HEK293 (cell line): Measurements from ENCODE around the gene COL24A1.
"Not testable (repeated sequence)": the region's sequence is repeated elsewhere in the genome, so short reads cannot be mapped to it uniquely, and the experiment has no call there.

Experiments used
- CTCF ChIA-PET: fragments of 350-600 bp; formaldehyde crosslinking; extraction: SDS; loops from one replicate; lab custom pipeline; 2021; ENCODE audit warnings: antibody characterized with exemption; lab: Yijun Ruan, JAX
- POLR2A ChIA-PET: fragments of 300-600 bp; formaldehyde crosslinking; extraction: SDS; loops from one replicate; lab custom pipeline; 2020; ENCODE audit warnings: antibody characterized with exemption, inconsistent platforms; lab: Yijun Ruan, JAX
- H3K27ac ChIP-seq: fragments of 200-500 bp; sonication (Bioruptor generic); 2 replicates; pipeline ENCODE4 v1.5.1; 2014; ENCODE audit warnings: low read depth, low read length, control low read depth, inconsistent platforms; ENCODE audit errors: extremely low read depth
- H3K36me3 ChIP-seq, 2 experiments: fragments of 200-500 bp in 1 of 2; sonication (Bioruptor generic) in 1 of 2; 1 replicate in 1 of 2; 2 replicates in 1 of 2; pipeline ENCODE4 v1.5.1; 2014 to 2017; ENCODE audit warnings: inconsistent platforms in 2 of 2, low read length in 2 of 2; ENCODE audit not compliant: control insufficient read depth in 2 of 2, insufficient read depth in 1 of 2
- H3K4me1 ChIP-seq: fragments of 200-500 bp; sonication (Bioruptor generic); 2 replicates; pipeline ENCODE4 v1.5.1; 2014; ENCODE audit warnings: mild to moderate bottlenecking, low read length, inconsistent platforms; ENCODE audit not compliant: control insufficient read depth, insufficient read depth
- H3K4me3 ChIP-seq: 2 replicates; pipeline ENCODE4 v1.5.1; 2011; ENCODE audit warnings: low read depth, mild to moderate bottlenecking, control low read depth, low read length, moderate library complexity
- H3K9me3 ChIP-seq: fragments of 200-500 bp; sonication (Bioruptor generic); 2 replicates; pipeline ENCODE4 v1.5.1; 2014; ENCODE audit warnings: low read depth, low read length, inconsistent platforms; ENCODE audit not compliant: control insufficient read depth, insufficient read depth
- EGR2 ChIP-seq: fragments of 450-650 bp; formaldehyde crosslinking; IDR thresholded peaks from 2 replicates; pipeline ENCODE4 v1.5.1; 2016; ENCODE audit warnings: low read depth, missing biosample characterization, missing genetic modification characterization
- FEZF1 ChIP-seq: fragments of 450-650 bp; formaldehyde crosslinking; IDR thresholded peaks from 2 replicates; pipeline ENCODE4 v1.5.1; 2016; ENCODE audit warnings: missing biosample characterization, missing genetic modification characterization
- GLI4 ChIP-seq: fragments of 450-650 bp; formaldehyde crosslinking; IDR thresholded peaks from 2 replicates; pipeline ENCODE4 v1.5.1; 2016; ENCODE audit warnings: missing biosample characterization, missing genetic modification characterization
- HOXA7 ChIP-seq: sonication (generic); formaldehyde crosslinking; IDR thresholded peaks from 2 replicates; pipeline ENCODE4 v1.8.1; 2022; ENCODE audit warnings: missing genetic modification reagents, borderline replicate concordance
- KLF7 ChIP-seq: fragments of 450-650 bp; formaldehyde crosslinking; IDR thresholded peaks from 2 replicates; pipeline ENCODE4 v1.5.1; 2016; ENCODE audit warnings: missing biosample characterization, missing genetic modification characterization, borderline replicate concordance
- KLF8 ChIP-seq: fragments of 450-650 bp; formaldehyde crosslinking; IDR thresholded peaks from 2 replicates; pipeline ENCODE4 v1.5.1; 2016; ENCODE audit warnings: missing biosample characterization, missing genetic modification characterization
- OVOL3 ChIP-seq: fragments of 450-650 bp; formaldehyde crosslinking; IDR thresholded peaks from 2 replicates; pipeline ENCODE4 v1.5.1; 2016; ENCODE audit warnings: missing biosample characterization, missing genetic modification characterization
- RBAK ChIP-seq: fragments of 450-650 bp; formaldehyde crosslinking; IDR thresholded peaks from 2 replicates; pipeline ENCODE4 v1.5.1; 2016; ENCODE audit warnings: missing biosample characterization, missing genetic modification characterization
- SALL2 ChIP-seq: fragments of 450-650 bp; formaldehyde crosslinking; IDR thresholded peaks from 2 replicates; pipeline ENCODE4 v1.5.0; 2017; ENCODE audit warnings: missing biosample characterization, mild to moderate bottlenecking, missing genetic modification characterization, borderline replicate concordance
- SP7 ChIP-seq: fragments of 450-650 bp; formaldehyde crosslinking; IDR thresholded peaks from 2 replicates; pipeline ENCODE4 v1.5.1; 2016; ENCODE audit warnings: missing biosample characterization, missing genetic modification characterization
- YY1 ChIP-seq: fragments of 450-650 bp; formaldehyde crosslinking; IDR thresholded peaks from 2 replicates; pipeline ENCODE4 v1.5.1; 2018; ENCODE audit warnings: missing biosample characterization, missing genetic modification characterization
- ZBTB20 ChIP-seq: fragments of 450-650 bp; formaldehyde crosslinking; IDR thresholded peaks from 2 replicates; pipeline ENCODE4 v1.5.1; 2016; ENCODE audit warnings: missing biosample characterization, missing genetic modification characterization
- ZEB2 ChIP-seq: fragments of 450-650 bp; formaldehyde crosslinking; IDR thresholded peaks from 2 replicates; pipeline ENCODE4 v1.5.1; 2016; ENCODE audit warnings: missing biosample characterization, missing genetic modification characterization
- ZFP3 ChIP-seq: fragments of 450-650 bp; formaldehyde crosslinking; IDR thresholded peaks from 2 replicates; pipeline ENCODE4 v1.5.1; 2016; ENCODE audit warnings: low read depth, missing biosample characterization, missing genetic modification characterization
- ZNF114 ChIP-seq: fragments of 450-650 bp; formaldehyde crosslinking; IDR thresholded peaks from 2 replicates; pipeline ENCODE4 v1.5.0; 2017; ENCODE audit warnings: missing biosample characterization, missing genetic modification characterization
- ZNF132 ChIP-seq: fragments of 450-650 bp; formaldehyde crosslinking; IDR thresholded peaks from 2 replicates; pipeline ENCODE4 v1.5.1; 2017; ENCODE audit warnings: missing biosample characterization, missing genetic modification characterization, borderline replicate concordance
- ZNF221 ChIP-seq: fragments of 450-650 bp; formaldehyde crosslinking; IDR thresholded peaks from 2 replicates; pipeline ENCODE4 v1.5.1; 2017; ENCODE audit warnings: missing biosample characterization, missing genetic modification characterization, borderline replicate concordance
- ZNF473 ChIP-seq: fragments of 450-650 bp; formaldehyde crosslinking; IDR thresholded peaks from 2 replicates; pipeline ENCODE4 v1.5.1; 2017; ENCODE audit warnings: missing biosample characterization, missing genetic modification characterization
- ZNF664 ChIP-seq: fragments of 450-650 bp; formaldehyde crosslinking; IDR thresholded peaks from 2 replicates; pipeline ENCODE4 v1.5.1; 2016; ENCODE audit warnings: missing biosample characterization, missing genetic modification characterization
- ZSCAN23 ChIP-seq: fragments of 450-650 bp; formaldehyde crosslinking; IDR thresholded peaks from 2 replicates; pipeline ENCODE4 v1.5.1; 2016; ENCODE audit warnings: missing biosample characterization, missing genetic modification characterization
- ZSCAN30 ChIP-seq: fragments of 450-650 bp; IDR thresholded peaks from 2 replicates; pipeline ENCODE4 v1.5.1; 2018; ENCODE audit warnings: missing biosample characterization, mild to moderate bottlenecking, missing genetic modification characterization, moderate library complexity
- ZXDB ChIP-seq: fragments of 450-650 bp; formaldehyde crosslinking; IDR thresholded peaks from 2 replicates; pipeline ENCODE4 v1.5.1; 2016; ENCODE audit warnings: missing biosample characterization, missing genetic modification characterization
- TF ChIP-seq, protein P1 (sequence below): fragments of 450-650 bp; formaldehyde crosslinking; IDR thresholded peaks from 2 replicates; pipeline ENCODE4 v1.5.1; 2016; ENCODE audit warnings: missing biosample characterization, missing genetic modification characterization
- TF ChIP-seq, protein P2 (sequence below): fragments of 450-650 bp; formaldehyde crosslinking; IDR thresholded peaks from 2 replicates; pipeline ENCODE4 v1.5.1; 2017; ENCODE audit warnings: missing biosample characterization, mild to moderate bottlenecking, missing genetic modification characterization, moderate library complexity
- TF ChIP-seq, protein P3 (sequence below): IDR thresholded peaks from 2 replicates; pipeline ENCODE4 v1.6.1; 2011; ENCODE audit warnings: mild to moderate bottlenecking, low read depth, low read length, borderline replicate concordance
- TF ChIP-seq, protein P4 (sequence below): fragments of 450-650 bp; formaldehyde crosslinking; IDR thresholded peaks from 2 replicates; pipeline ENCODE4 v1.5.1; 2016; ENCODE audit warnings: missing biosample characterization, missing genetic modification characterization

The COL24A1 gene

DNA sequence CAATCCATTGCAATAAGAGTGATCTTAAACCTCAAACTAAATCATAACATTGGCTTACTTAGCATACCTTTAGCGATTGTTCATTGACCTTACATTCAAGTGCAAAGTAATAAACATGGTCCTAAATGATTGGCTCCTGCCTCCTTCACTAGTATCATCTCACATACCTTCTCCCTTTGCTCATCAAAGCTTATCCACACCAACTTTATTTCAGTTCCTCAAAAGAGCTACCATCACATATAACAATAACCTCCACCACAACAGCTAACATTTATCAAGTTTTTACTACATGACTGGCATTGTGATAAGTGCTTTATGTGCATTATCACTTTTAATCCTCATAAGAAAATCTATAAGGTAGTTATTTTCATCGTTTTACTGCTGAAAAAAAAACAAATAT, 198.8 kb downstream of the COL24A1 start (continued):
- TF ChIP-seq EGR2 (no peak), YY1 (tag by site-specific recombination) (no peak), ZNF473 (tag by site-specific recombination) (no peak), KLF8 (no peak), GLI4 (tag by site-specific recombination) (no peak), ZSCAN23 (tag by site-specific recombination) (no peak)

DNA sequence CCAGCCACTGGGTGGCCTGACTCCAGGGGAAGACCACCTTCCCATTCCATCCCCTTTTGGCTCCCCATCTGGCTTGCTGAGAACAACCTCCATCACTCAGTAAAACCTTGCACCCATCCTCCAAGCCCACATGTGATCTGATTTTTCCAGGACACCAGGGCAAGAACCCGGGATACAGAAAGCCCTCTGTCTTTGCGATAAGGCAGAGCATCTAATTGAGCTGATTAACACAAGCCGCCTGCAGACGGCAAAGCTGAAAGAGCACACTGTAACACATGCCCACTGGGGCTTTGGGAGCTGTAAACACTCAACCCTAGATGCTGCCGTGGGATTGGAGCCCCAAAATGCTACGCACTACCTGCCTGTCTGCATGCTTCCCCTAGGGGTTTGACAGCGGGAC, 201.4 kb downstream of the COL24A1 start:
- H3K27ac ChIP-seq, H3K9me3 ChIP-seq, H3K4me1 ChIP-seq, POLR2A ChIA-PET, H3K4me3 ChIP-seq, H3K36me3 ChIP-seq, CTCF ChIA-PET: not testable (repeated sequence)

DNA sequence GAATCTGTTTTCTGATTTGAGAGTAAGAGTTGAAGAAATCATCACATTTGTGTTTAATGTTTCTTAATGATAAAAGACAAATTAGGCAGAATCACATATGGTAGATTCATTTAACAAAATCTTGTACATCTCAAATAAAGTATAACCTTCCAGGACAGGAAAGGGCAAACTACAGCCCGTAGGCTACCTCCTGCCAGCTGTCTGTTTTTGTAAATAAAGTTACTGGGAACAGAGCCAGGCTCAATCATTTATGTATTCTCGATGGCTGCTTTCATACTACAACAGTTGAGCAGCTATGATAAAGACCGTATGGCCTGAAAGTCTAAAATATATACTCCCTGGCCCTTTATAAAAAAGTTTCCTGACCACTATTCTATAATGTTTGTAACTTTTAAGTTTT, 204.1 kb downstream of the COL24A1 start:
- no peaks in the 10 kb centered on the region for H3K36me3 ChIP-seq
- CTCF ChIA-PET: interaction anchor here (1.1 kb wide), 1 partner anchor 66 kb away, joined by 3 read pairs; no protein-coding TSS in a partner anchor
- POLR2A ChIA-PET: no interaction called here
- no peaks in the 10 kb centered on the region for H3K4me1 ChIP-seq
- H3K27ac ChIP-seq: no peak overlapping the region
- no peak overlapping the region for H3K4me3 ChIP-seq
- H3K9me3 ChIP-seq: no peaks in the 10 kb centered on the region
- TF ChIP-seq FEZF1 (tag by site-specific recombination): 0 out of 2 replicates have a peak, but pooled peaks have one; percentile 33
- TF ChIP-seq ZNF132 (tag by site-specific recombination): no peak

DNA sequence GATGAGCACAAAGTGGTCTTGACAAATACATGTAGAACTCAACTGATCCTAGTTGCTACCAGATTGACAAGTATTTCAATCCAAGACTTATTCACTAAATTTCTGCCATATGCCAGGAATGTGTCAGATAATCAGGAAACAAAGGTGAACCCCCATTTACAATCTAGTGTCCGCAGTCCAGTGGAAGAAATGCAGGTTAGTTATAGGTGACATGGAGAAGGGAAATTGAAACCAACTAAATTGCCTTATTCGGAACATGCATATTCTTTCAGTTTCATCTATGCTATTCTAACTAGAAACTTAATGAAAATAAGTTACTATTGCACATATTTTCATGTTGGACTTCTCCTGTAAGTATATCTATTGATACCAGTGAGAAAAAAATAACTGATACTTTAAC, 209.4 kb downstream of the COL24A1 start:
- CTCF ChIA-PET: no interaction called here
- no peaks in the 10 kb centered on the region for H3K36me3 ChIP-seq
- POLR2A ChIA-PET: no interaction called here

DNA sequence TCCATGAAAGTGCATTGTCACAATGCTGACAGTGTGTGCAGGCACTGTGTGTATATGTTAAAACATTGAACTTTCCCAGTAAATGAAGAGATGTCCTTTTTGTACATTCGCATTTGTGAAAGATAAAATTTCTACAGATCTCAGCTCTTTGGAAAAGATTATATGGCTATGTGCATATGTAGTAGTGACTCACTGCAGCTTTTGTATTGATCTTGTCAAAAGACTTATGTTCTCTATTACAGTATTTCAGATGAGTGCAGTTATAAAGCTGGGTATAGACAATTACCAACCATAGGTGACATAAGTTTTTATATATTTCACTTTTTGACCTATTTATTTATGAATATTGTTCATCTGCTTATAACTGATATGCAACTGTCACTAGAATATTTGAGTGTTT, 212.6 kb downstream of the COL24A1 start:
- POLR2A ChIA-PET: no interaction called here
- H3K27ac ChIP-seq: no peak overlapping the region
- TF ChIP-seq ZSCAN30: no peak
- no peak for TF ChIP-seq ZNF664
- no peak for TF ChIP-seq ZXDB (tag by site-specific recombination)
- TF ChIP-seq, protein P1, sequence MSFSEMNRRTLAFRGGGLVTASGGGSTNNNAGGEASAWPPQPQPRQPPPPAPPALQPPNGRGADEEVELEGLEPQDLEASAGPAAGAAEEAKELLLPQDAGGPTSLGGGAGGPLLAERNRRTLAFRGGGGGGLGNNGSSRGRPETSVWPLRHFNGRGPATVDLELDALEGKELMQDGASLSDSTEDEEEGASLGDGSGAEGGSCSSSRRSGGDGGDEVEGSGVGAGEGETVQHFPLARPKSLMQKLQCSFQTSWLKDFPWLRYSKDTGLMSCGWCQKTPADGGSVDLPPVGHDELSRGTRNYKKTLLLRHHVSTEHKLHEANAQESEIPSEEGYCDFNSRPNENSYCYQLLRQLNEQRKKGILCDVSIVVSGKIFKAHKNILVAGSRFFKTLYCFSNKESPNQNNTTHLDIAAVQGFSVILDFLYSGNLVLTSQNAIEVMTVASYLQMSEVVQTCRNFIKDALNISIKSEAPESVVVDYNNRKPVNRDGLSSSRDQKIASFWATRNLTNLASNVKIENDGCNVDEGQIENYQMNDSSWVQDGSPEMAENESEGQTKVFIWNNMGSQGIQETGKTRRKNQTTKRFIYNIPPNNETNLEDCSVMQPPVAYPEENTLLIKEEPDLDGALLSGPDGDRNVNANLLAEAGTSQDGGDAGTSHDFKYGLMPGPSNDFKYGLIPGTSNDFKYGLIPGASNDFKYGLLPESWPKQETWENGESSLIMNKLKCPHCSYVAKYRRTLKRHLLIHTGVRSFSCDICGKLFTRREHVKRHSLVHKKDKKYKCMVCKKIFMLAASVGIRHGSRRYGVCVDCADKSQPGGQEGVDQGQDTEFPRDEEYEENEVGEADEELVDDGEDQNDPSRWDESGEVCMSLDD (tag by site-specific recombination): no peak
- no peak for TF ChIP-seq ZEB2 (tag by site-specific recombination)
- TF ChIP-seq KLF7 (tag by site-specific recombination): no peak
- TF ChIP-seq, protein P2, sequence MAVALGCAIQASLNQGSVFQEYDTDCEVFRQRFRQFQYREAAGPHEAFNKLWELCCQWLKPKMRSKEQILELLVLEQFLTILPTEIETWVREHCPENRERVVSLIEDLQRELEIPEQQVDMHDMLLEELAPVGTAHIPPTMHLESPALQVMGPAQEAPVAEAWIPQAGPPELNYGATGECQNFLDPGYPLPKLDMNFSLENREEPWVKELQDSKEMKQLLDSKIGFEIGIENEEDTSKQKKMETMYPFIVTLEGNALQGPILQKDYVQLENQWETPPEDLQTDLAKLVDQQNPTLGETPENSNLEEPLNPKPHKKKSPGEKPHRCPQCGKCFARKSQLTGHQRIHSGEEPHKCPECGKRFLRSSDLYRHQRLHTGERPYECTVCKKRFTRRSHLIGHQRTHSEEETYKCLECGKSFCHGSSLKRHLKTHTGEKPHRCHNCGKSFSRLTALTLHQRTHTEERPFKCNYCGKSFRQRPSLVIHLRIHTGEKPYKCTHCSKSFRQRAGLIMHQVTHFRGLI (tag by site-specific recombination): no peak
- no peak for TF ChIP-seq ZFP3 (tag by site-specific recombination)
- TF ChIP-seq SP7 (tag by site-specific recombination): no peak
- H3K4me1 ChIP-seq: no peaks in the 10 kb centered on the region
- CTCF ChIA-PET: no interaction called here
- H3K4me3 ChIP-seq: no peak overlapping the region
- no peaks in the 10 kb centered on the region for H3K9me3 ChIP-seq
- H3K36me3 ChIP-seq: no peaks in the 10 kb centered on the region

More for the DNA sequence above, 209.4 kb downstream of the COL24A1 start:
- no peak overlapping the region for H3K27ac ChIP-seq
- TF ChIP-seq HOXA7 (CRISPR knock-in tag): no peak
- TF ChIP-seq, protein P3, sequence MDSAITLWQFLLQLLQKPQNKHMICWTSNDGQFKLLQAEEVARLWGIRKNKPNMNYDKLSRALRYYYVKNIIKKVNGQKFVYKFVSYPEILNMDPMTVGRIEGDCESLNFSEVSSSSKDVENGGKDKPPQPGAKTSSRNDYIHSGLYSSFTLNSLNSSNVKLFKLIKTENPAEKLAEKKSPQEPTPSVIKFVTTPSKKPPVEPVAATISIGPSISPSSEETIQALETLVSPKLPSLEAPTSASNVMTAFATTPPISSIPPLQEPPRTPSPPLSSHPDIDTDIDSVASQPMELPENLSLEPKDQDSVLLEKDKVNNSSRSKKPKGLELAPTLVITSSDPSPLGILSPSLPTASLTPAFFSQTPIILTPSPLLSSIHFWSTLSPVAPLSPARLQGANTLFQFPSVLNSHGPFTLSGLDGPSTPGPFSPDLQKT: no peak
- no peak for TF ChIP-seq ZEB2 (tag by site-specific recombination)
- TF ChIP-seq YY1 (tag by site-specific recombination): no peak
- TF ChIP-seq ZSCAN30: no peak
- no peak for TF ChIP-seq SALL2 (tag by site-specific recombination)
- no peak for TF ChIP-seq SP7 (tag by site-specific recombination)
- TF ChIP-seq ZNF114 (tag by site-specific recombination): no peak
- TF ChIP-seq OVOL3 (tag by site-specific recombination): no peak
- no peak for TF ChIP-seq ZBTB20 (tag by site-specific recombination)
- no peak for TF ChIP-seq ZNF221 (tag by site-specific recombination)
- no peak for TF ChIP-seq RBAK (tag by site-specific recombination)
- TF ChIP-seq, protein P4, sequence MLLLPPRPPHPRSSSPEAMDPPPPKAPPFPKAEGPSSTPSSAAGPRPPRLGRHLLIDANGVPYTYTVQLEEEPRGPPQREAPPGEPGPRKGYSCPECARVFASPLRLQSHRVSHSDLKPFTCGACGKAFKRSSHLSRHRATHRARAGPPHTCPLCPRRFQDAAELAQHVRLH (tag by site-specific recombination): no peak
- H3K9me3 ChIP-seq: no peaks in the 10 kb centered on the region
- H3K4me1 ChIP-seq: no peaks in the 10 kb centered on the region
- no peak overlapping the region for H3K4me3 ChIP-seq
